ENCODE measurements around the gene SCAPER.

Gene SCAPER

DNA sequence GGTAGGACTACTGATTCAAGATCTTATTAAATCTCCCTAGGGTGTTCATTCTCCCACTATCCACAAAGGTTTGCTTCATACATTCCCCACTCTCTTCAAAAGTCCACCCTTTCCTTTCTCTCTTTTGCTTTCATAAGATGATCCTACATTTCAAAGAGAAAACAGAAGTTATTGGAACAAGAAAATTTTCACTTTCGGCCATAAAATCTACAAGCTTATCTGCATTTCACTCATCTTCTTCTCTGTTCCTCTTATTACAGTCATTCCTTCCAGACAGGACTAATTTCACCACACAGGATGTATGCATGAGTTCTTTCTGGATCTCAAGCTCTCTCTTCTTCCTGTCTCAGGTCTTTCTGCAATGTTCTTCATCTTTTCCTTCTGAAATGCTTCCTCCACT lies 329.9 kb downstream of the SCAPER start:
- WGBS, 2 donors (ENCODE audit: extremely low coverage in 2 of 2, insufficient read length in 2 of 2, insufficient replicate concordance in 1 of 2): no CpG with 5 or more reads among the region's 1 CpG
- Histone ChIP-seq H2AK5ac (ENCODE audit: low read depth, low read length) (no peak overlapping the region), H3K4me1 (ENCODE audit: control insufficient read depth in 2 of 2, insufficient read depth in 1 of 2, low read depth in 1 of 2, low read length in 2 of 2) (no peaks in the 10 kb centered on the region), H3K18ac (ENCODE audit: low read length) (no peak overlapping the region), H2BK15ac (ENCODE audit: low read length) (no peak overlapping the region), H3K4ac (ENCODE audit: low read length) (no peak overlapping the region), H3K9ac (ENCODE audit: low read depth, low read length, poor library complexity) (no peak overlapping the region), H2BK12ac (ENCODE audit: low read length) (no peak overlapping the region), H2BK5ac (ENCODE audit: low read length) (no peak overlapping the region), H3K27me3 (ENCODE audit: control insufficient read depth in 3 of 3, insufficient read depth in 3 of 3, low read depth in 1 of 3, low read length in 3 of 3) (no peaks in the 10 kb centered on the region), H3K79me1 (ENCODE audit: low read depth, low read length) (no peaks in the 10 kb centered on the region), H4K91ac (ENCODE audit: low read depth, low read length, poor library complexity) (no peak overlapping the region), H3K4me2 (ENCODE audit: insufficient read depth, low read length, poor library complexity, severe bottlenecking) (no peak overlapping the region), H4K8ac (ENCODE audit: low read depth, low read length) (no peak overlapping the region), H3K23ac (ENCODE audit: low read depth, low read length, poor library complexity) (no peak overlapping the region), H3K14ac (ENCODE audit: low read length) (no peak overlapping the region), H2AFZ (ENCODE audit: low read length) (no peak overlapping the region), H3K36me3 (replicated peaks in 1 of 2; ENCODE audit: control insufficient read depth in 2 of 2, insufficient read depth in 2 of 2, low read length in 2 of 2) (no peaks in the 10 kb centered on the region), H2BK120ac (ENCODE audit: low read depth, low read length) (no peak overlapping the region), H3K4me3 (ENCODE audit: low read length in 2 of 2) (no peak overlapping the region), H3K27ac (replicated peaks; ENCODE audit: low read length) (no peak overlapping the region), H3K9me3 (replicated peaks in 1 of 2; ENCODE audit: control insufficient read depth in 2 of 2, insufficient read depth in 1 of 2, low read depth in 1 of 2, low read length in 2 of 2) (peaks cover 0 to under 1% of the 10 kb centered on the region in 2 donors)
- DNase-seq (ENCODE audit: low spot score): no peak

DNA sequence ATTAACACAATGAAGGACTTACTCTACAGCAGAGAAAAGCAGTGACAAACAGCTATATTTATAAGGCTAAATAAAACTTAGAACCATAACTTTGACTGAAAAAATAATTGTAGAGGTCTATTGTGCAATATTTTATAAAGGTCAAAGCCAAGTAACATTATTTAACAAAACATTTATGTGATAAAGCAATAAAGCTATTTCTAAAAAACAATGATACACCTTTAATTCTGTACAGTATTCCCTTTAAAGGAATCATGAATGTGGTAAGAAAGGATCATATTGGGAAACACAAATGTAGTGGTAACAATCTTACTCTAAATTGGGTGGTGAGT lies 332.2 kb downstream of the SCAPER start:
- H2BK120ac ChIP-seq (ENCODE audit: low read depth, low read length): no peak overlapping the region
- no peak overlapping the region for H3K4me3 ChIP-seq (ENCODE audit: low read length in 2 of 2)
- no peaks in the 10 kb centered on the region for H3K27me3 ChIP-seq (ENCODE audit: control insufficient read depth in 3 of 3, insufficient read depth in 3 of 3, low read depth in 1 of 3, low read length in 3 of 3)
- no peak overlapping the region for H3K18ac ChIP-seq (ENCODE audit: low read length)
- peaks cover 0 to 10% of the 10 kb centered on the region in 2 donors for H3K9me3 ChIP-seq (replicated peaks in 1 of 2; ENCODE audit: control insufficient read depth in 2 of 2, insufficient read depth in 1 of 2, low read depth in 1 of 2, low read length in 2 of 2)
- H3K4me2 ChIP-seq (ENCODE audit: insufficient read depth, low read length, poor library complexity, severe bottlenecking): no peak overlapping the region
- H3K23ac ChIP-seq (ENCODE audit: low read depth, low read length, poor library complexity): no peak overlapping the region
- no peaks in the 10 kb centered on the region for H3K36me3 ChIP-seq (replicated peaks in 1 of 2; ENCODE audit: control insufficient read depth in 2 of 2, insufficient read depth in 2 of 2, low read length in 2 of 2)
- no peak overlapping the region for H2BK15ac ChIP-seq (ENCODE audit: low read length)
- H2AFZ ChIP-seq (ENCODE audit: low read length): no peak overlapping the region
- no peak overlapping the region for H2BK12ac ChIP-seq (ENCODE audit: low read length)
- H4K8ac ChIP-seq (ENCODE audit: low read depth, low read length): no peak overlapping the region
- H2BK5ac ChIP-seq (ENCODE audit: low read length): no peak overlapping the region
- no peak overlapping the region for H3K27ac ChIP-seq (replicated peaks; ENCODE audit: low read length)
- H3K14ac ChIP-seq (ENCODE audit: low read length): no peak overlapping the region
- DNase-seq (ENCODE audit: low spot score): no peak
- no peaks in the 10 kb centered on the region for H3K4me1 ChIP-seq (ENCODE audit: control insufficient read depth in 2 of 2, insufficient read depth in 1 of 2, low read depth in 1 of 2, low read length in 2 of 2)
- H3K79me1 ChIP-seq (ENCODE audit: low read depth, low read length): no peaks in the 10 kb centered on the region
- H2AK5ac ChIP-seq (ENCODE audit: low read depth, low read length): no peak overlapping the region
- no peak overlapping the region for H3K4ac ChIP-seq (ENCODE audit: low read length)
- H3K9ac ChIP-seq (ENCODE audit: low read depth, low read length, poor library complexity): no peak overlapping the region
- H4K91ac ChIP-seq (ENCODE audit: low read depth, low read length, poor library complexity): no peak overlapping the region

DNA sequence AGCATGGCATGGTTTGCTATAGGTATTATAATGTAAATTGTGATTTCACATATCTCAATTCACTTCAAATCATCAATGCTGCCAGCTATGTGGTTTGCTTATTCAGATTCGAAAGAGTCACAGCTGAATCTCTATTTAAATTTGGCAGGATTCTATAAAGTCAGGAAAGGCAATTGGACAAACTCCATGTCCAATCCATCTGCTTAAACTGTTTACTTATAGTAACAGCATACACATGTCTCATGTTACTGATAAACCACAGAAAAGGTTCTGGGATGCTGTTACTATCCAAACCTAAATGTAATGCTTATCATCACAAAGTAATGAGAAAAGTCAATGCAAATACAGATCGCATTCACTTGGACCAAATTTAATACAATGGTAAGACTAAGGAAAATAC lies 338.9 kb downstream of the SCAPER start:
- no peak overlapping the region for H2BK5ac ChIP-seq (ENCODE audit: low read length)
- H2BK15ac ChIP-seq (ENCODE audit: low read length): no peak overlapping the region
- no peak overlapping the region for H3K18ac ChIP-seq (ENCODE audit: low read length)
- WGBS, 2 donors (ENCODE audit: extremely low coverage in 2 of 2, insufficient read length in 2 of 2, insufficient replicate concordance in 1 of 2): no CpG with 5 or more reads among the region's 2 CpGs
- DNase-seq (ENCODE audit: low spot score): no peak
- no peaks in the 10 kb centered on the region for H3K27me3 ChIP-seq (ENCODE audit: control insufficient read depth in 3 of 3, insufficient read depth in 3 of 3, low read depth in 1 of 3, low read length in 3 of 3)
- H3K9me3 ChIP-seq (replicated peaks in 1 of 2; ENCODE audit: control insufficient read depth in 2 of 2, insufficient read depth in 1 of 2, low read depth in 1 of 2, low read length in 2 of 2): peaks cover 0 to 10% of the 10 kb centered on the region in 2 donors
- no peak overlapping the region for H3K4me3 ChIP-seq (ENCODE audit: low read length in 2 of 2)
- no peak overlapping the region for H2AK5ac ChIP-seq (ENCODE audit: low read depth, low read length)
- H2AFZ ChIP-seq (ENCODE audit: low read length): no peak overlapping the region
- H3K4ac ChIP-seq (ENCODE audit: low read length): no peak overlapping the region
- H3K4me2 ChIP-seq (ENCODE audit: insufficient read depth, low read length, poor library complexity, severe bottlenecking): no peak overlapping the region
- H3K23ac ChIP-seq (ENCODE audit: low read depth, low read length, poor library complexity): no peak overlapping the region
- H3K27ac ChIP-seq (replicated peaks; ENCODE audit: low read length): no peak overlapping the region
- H3K36me3 ChIP-seq (replicated peaks in 1 of 2; ENCODE audit: control insufficient read depth in 2 of 2, insufficient read depth in 2 of 2, low read length in 2 of 2): no peaks in the 10 kb centered on the region
- H2BK120ac ChIP-seq (ENCODE audit: low read depth, low read length): no peak overlapping the region
- no peak overlapping the region for H3K14ac ChIP-seq (ENCODE audit: low read length)
- H3K79me1 ChIP-seq (ENCODE audit: low read depth, low read length): no peaks in the 10 kb centered on the region
- no peak overlapping the region for H3K9ac ChIP-seq (ENCODE audit: low read depth, low read length, poor library complexity)
- no peaks in the 10 kb centered on the region for H3K4me1 ChIP-seq (ENCODE audit: control insufficient read depth in 2 of 2, insufficient read depth in 1 of 2, low read depth in 1 of 2, low read length in 2 of 2)
- no peak overlapping the region for H4K8ac ChIP-seq (ENCODE audit: low read depth, low read length)
- no peak overlapping the region for H2BK12ac ChIP-seq (ENCODE audit: low read length)
- H4K91ac ChIP-seq (ENCODE audit: low read depth, low read length, poor library complexity): no peak overlapping the region

DNA sequence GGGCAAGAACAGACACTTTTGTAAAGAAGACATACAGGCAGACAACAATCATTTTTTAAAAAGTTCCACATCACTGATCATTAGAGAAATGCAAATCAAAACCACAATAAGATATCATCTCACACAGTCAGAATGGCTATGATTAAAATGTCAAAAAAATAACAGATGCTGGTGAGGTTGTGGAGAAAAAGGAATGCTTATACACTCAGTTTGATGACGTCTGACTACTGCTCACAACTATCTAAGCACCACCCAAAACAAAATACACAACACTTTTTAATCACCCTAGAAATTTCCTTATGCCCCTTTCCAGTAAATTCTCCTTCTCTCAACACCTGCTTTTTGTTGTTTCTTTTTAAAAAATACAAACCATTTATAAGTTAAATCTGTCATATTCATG lies 339.8 kb downstream of the SCAPER start:
- no peak overlapping the region for H3K4ac ChIP-seq (ENCODE audit: low read length)
- no peak overlapping the region for H3K4me2 ChIP-seq (ENCODE audit: insufficient read depth, low read length, poor library complexity, severe bottlenecking)
- no peak overlapping the region for H3K27ac ChIP-seq (replicated peaks; ENCODE audit: low read length)
- H3K27me3 ChIP-seq (ENCODE audit: control insufficient read depth in 3 of 3, insufficient read depth in 3 of 3, low read depth in 1 of 3, low read length in 3 of 3): no peaks in the 10 kb centered on the region
- DNase-seq (ENCODE audit: low spot score): no peak
- H3K4me1 ChIP-seq (ENCODE audit: control insufficient read depth in 2 of 2, insufficient read depth in 1 of 2, low read depth in 1 of 2, low read length in 2 of 2): no peaks in the 10 kb centered on the region
- H2AK5ac ChIP-seq (ENCODE audit: low read depth, low read length): no peak overlapping the region
- H3K9me3 ChIP-seq (replicated peaks in 1 of 2; ENCODE audit: control insufficient read depth in 2 of 2, insufficient read depth in 1 of 2, low read depth in 1 of 2, low read length in 2 of 2): peaks cover 0 to 10% of the 10 kb centered on the region in 2 donors
- no peak overlapping the region for H3K4me3 ChIP-seq (ENCODE audit: low read length in 2 of 2)
- no peaks in the 10 kb centered on the region for H3K79me1 ChIP-seq (ENCODE audit: low read depth, low read length)
- no peak overlapping the region for H3K9ac ChIP-seq (ENCODE audit: low read depth, low read length, poor library complexity)
- H2AFZ ChIP-seq (ENCODE audit: low read length): no peak overlapping the region
- no peak overlapping the region for H3K23ac ChIP-seq (ENCODE audit: low read depth, low read length, poor library complexity)
- no peak overlapping the region for H2BK5ac ChIP-seq (ENCODE audit: low read length)
- H4K8ac ChIP-seq (ENCODE audit: low read depth, low read length): no peak overlapping the region
- no peak overlapping the region for H3K14ac ChIP-seq (ENCODE audit: low read length)
- no peak overlapping the region for H2BK12ac ChIP-seq (ENCODE audit: low read length)
- no peak overlapping the region for H3K18ac ChIP-seq (ENCODE audit: low read length)
- H2BK15ac ChIP-seq (ENCODE audit: low read length): no peak overlapping the region
- H2BK120ac ChIP-seq (ENCODE audit: low read depth, low read length): no peak overlapping the region
- WGBS, 2 donors (ENCODE audit: extremely low coverage in 2 of 2, insufficient read length in 2 of 2, insufficient replicate concordance in 1 of 2): no CpG with 5 or more reads among the region's 1 CpG
- no peak overlapping the region for H4K91ac ChIP-seq (ENCODE audit: low read depth, low read length, poor library complexity)
- H3K36me3 ChIP-seq (replicated peaks in 1 of 2; ENCODE audit: control insufficient read depth in 2 of 2, insufficient read depth in 2 of 2, low read length in 2 of 2): no peaks in the 10 kb centered on the region

All from neuronal stem cell (in vitro differentiated cells).